Karpas-422 (cell line): ENCODE results near the gene SNCB. TPM values are rescaled to one million over a fixed set of nuclear protein-coding genes. Genes with fewer than 3 reads are reported as not detected.

Experiments
- DNase-seq: peaks from one replicate; pipeline ENCODE4 v3.0.0-alpha.2; 2015
- H2AFZ ChIP-seq: fragments of 200-600 bp; sonication (generic); 2 replicates; pipeline ENCODE4 v1.6.1; 2014; ENCODE audit warnings: antibody characterized with exemption, low read length, mixed read lengths
- H3K27ac ChIP-seq: fragments of 200-600 bp; sonication (generic); 2 replicates; pipeline ENCODE4 v1.5.1; 2014; ENCODE audit warnings: mild to moderate bottlenecking, low read length, moderate library complexity
- H3K27me3 ChIP-seq: fragments of 200-600 bp; sonication (generic); 2 replicates; pipeline ENCODE4 v1.6.1; 2014; ENCODE audit warnings: low read length, mixed read lengths
- H3K36me3 ChIP-seq: fragments of 200-600 bp; sonication (generic); 2 replicates; pipeline ENCODE4 v1.6.1; 2014; ENCODE audit warnings: low read length, mixed read lengths; ENCODE audit not compliant: insufficient read depth
- H3K4me1 ChIP-seq: fragments of 200-600 bp; sonication (generic); 2 replicates; pipeline ENCODE4 v1.6.1; 2014; ENCODE audit warnings: mild to moderate bottlenecking, low read length, mixed read lengths
- H3K4me2 ChIP-seq: fragments of 200-600 bp; sonication (generic); 2 replicates; pipeline ENCODE4 v1.6.1; 2014; ENCODE audit warnings: low read length, low read depth, mild to moderate bottlenecking; ENCODE audit not compliant: poor library complexity, severe bottlenecking
- H3K4me3 ChIP-seq: fragments of 200-600 bp; sonication (generic); 2 replicates; pipeline ENCODE4 v1.5.1; 2014; ENCODE audit warnings: mild to moderate bottlenecking, antibody characterized with exemption, low read length, mixed read lengths
- H3K79me2 ChIP-seq: fragments of 200-600 bp; sonication (generic); 2 replicates; pipeline ENCODE4 v1.6.1; 2014; ENCODE audit warnings: mild to moderate bottlenecking, low read length, mixed read lengths
- H3K9ac ChIP-seq: fragments of 200-600 bp; sonication (generic); 2 replicates; pipeline ENCODE4 v1.6.0; 2014; ENCODE audit warnings: low read length
- H3K9me2 ChIP-seq: fragments of 200-600 bp; sonication (generic), shearing (Covaris generic); replicated peaks from 2 replicates; pipeline ENCODE4 v1.6.0; 2014; ENCODE audit warnings: mild to moderate bottlenecking, low read length, moderate library complexity; ENCODE audit not compliant: insufficient read depth
- H3K9me3 ChIP-seq: fragments of 300-700, 200-600 bp; sonication (generic); 2 replicates; pipeline ENCODE4 v1.6.1; 2014; ENCODE audit warnings: low read length, mixed read lengths
- H4K20me1 ChIP-seq: fragments of 200-600 bp; sonication (generic); 2 replicates; pipeline ENCODE4 v1.6.1; 2014; ENCODE audit warnings: mild to moderate bottlenecking, antibody characterized with exemption, low read length, low read depth; ENCODE audit not compliant: insufficient read depth
- total RNA-seq: library from RNA; depleted of rRNA; stranded (reverse); fragments of >200 nt; shearing (Covaris generic); gene quantifications from 2 replicates; pipeline ENCODE4 v1.2.3, GENCODE V29; 2014; ENCODE audit warnings: low replicate concordance

The SNCB gene
- total RNA-seq, 1 experiment from 2014 or later = not detected

GRCh38 chr5:176619569-176620332, 10.6 kb downstream of the SNCB start:
- Histone ChIP-seq H3K9me2 (no peaks in the 10 kb centered on the region), H3K4me3 (no peak overlapping the region), H3K27me3 (no peaks in the 10 kb centered on the region), H3K4me2 (no peak overlapping the region), H3K9me3 (no peaks in the 10 kb centered on the region), H2AFZ (no peak overlapping the region), H4K20me1 (no peaks in the 10 kb centered on the region), H3K36me3 (no peaks in the 10 kb centered on the region), H3K4me1 (peaks cover under 1% of the 10 kb centered on the region; the same call in 1 of the 2 replicates), H3K79me2 (no peaks in the 10 kb centered on the region), H3K27ac (no peak overlapping the region), H3K9ac (no peak overlapping the region)
- DNase-seq = no peak

- Histone ChIP-seq H3K4me2 (no peak overlapping the region), H3K27me3 (no peaks in the 10 kb centered on the region), H3K27ac (no peak overlapping the region), H4K20me1 (no peaks in the 10 kb centered on the region), H3K4me1 (no peaks in the 10 kb centered on the region), H3K9ac (no peak overlapping the region), H2AFZ (no peak overlapping the region), H3K4me3 (no peak overlapping the region), H3K9me2 (no peaks in the 10 kb centered on the region), H3K9me3 (no peaks in the 10 kb centered on the region), H3K36me3 (no peaks in the 10 kb centered on the region), H3K79me2 (no peaks in the 10 kb centered on the region)
- no peak for DNase-seq
These were observed 11.1 kb downstream of the SNCB start for GRCh38 chr5:176619203-176619568.

DNA sequence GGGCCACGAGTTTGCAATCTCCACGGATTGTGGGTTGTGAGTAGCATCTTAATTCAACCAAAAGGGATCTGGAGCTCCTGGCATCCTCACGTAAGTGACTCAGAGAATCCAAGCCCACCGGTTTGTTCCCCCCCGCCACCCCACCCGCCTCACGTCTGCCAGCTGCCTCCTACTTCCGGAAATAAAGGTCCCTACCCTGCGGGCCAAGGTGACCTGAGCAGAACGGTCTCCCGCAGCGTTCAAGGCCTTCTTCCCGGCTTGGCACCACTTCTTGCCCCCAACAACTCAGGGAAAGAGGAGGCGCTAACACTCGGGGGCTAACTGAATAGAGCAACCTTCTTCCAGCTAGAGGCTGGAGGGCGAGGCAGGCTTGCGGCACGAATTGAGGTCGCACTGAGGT, 11.6 kb downstream of the SNCB start:
- H3K27me3 ChIP-seq = no peaks in the 10 kb centered on the region
- no peak for DNase-seq
- H3K9me3 ChIP-seq = no peaks in the 10 kb centered on the region
- no peaks in the 10 kb centered on the region for H3K36me3 ChIP-seq
- no peak overlapping the region for H3K9ac ChIP-seq
- no peaks in the 10 kb centered on the region for H3K9me2 ChIP-seq
- no peak overlapping the region for H2AFZ ChIP-seq
- H3K4me1 ChIP-seq = no peaks in the 10 kb centered on the region
- no peaks in the 10 kb centered on the region for H3K79me2 ChIP-seq
- H4K20me1 ChIP-seq = no peaks in the 10 kb centered on the region
- no peak overlapping the region for H3K4me2 ChIP-seq
- H3K27ac ChIP-seq = no peak overlapping the region
- no peak overlapping the region for H3K4me3 ChIP-seq

- no peak overlapping the region for H3K9ac ChIP-seq
- H3K4me1 ChIP-seq = no peaks in the 10 kb centered on the region
- H3K4me2 ChIP-seq = no peak overlapping the region
- H3K9me3 ChIP-seq = no peaks in the 10 kb centered on the region
- H3K9me2 ChIP-seq = no peaks in the 10 kb centered on the region
- no peaks in the 10 kb centered on the region for H3K79me2 ChIP-seq
- no peak overlapping the region for H3K27ac ChIP-seq
- H3K27me3 ChIP-seq = no peaks in the 10 kb centered on the region
- H3K36me3 ChIP-seq = no peaks in the 10 kb centered on the region
- no peak for DNase-seq
- H2AFZ ChIP-seq = no peak overlapping the region
- H3K4me3 ChIP-seq = no peak overlapping the region
- H4K20me1 ChIP-seq = no peaks in the 10 kb centered on the region
These were observed 13.8 kb downstream of the SNCB start for GRCh38 chr5:176616511-176616910.

- Histone ChIP-seq H3K9me3 (no peaks in the 10 kb centered on the region), H4K20me1 (no peaks in the 10 kb centered on the region), H3K4me1 (peaks cover 5% of the 10 kb centered on the region), H3K27me3 (no peaks in the 10 kb centered on the region), H3K4me2 (no peak overlapping the region), H3K4me3 (no peak overlapping the region), H3K36me3 (no peaks in the 10 kb centered on the region), H3K9ac (no peak overlapping the region), H3K79me2 (no peaks in the 10 kb centered on the region), H3K27ac (no peak overlapping the region), H2AFZ (no peak overlapping the region), H3K9me2 (no peaks in the 10 kb centered on the region)
- DNase-seq = no peak
These were observed 15.4 kb downstream of the SNCB start for GRCh38 chr5:176614805-176615478.

DNA sequence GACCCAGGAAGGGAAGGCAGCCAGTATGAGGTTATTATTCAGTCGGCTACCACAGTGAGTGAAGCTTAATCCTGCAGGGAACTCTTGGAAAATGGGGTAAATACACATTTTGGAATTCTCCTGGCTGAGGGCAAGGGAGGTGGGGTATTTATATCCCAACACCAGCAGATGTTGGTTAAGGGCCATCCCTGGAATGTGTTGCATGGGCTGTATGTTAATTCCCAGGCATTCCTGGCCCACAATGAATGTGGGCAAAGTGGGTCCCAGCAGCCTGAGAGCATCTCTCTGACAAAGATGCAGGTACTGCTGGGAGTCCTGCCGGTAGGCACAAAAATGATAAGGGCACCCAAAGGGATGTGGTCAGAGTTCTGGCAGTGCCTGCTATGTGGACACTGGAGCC, 17.5 kb downstream of the SNCB start:
- Histone ChIP-seq H3K9me3 (no peaks in the 10 kb centered on the region), H3K9ac (no peak overlapping the region), H3K36me3 (no peaks in the 10 kb centered on the region), H3K9me2 (no peaks in the 10 kb centered on the region), H3K27me3 (no peaks in the 10 kb centered on the region), H3K4me3 (no peak overlapping the region), H3K27ac (no peak overlapping the region), H3K79me2 (no peaks in the 10 kb centered on the region), H4K20me1 (peaks cover 15% of the 10 kb centered on the region; the same call in 1 of the 2 replicates), H3K4me1 (peaks cover 12% of the 10 kb centered on the region), H2AFZ (no peak overlapping the region), H3K4me2 (no peak overlapping the region)
- no peak for DNase-seq

DNA sequence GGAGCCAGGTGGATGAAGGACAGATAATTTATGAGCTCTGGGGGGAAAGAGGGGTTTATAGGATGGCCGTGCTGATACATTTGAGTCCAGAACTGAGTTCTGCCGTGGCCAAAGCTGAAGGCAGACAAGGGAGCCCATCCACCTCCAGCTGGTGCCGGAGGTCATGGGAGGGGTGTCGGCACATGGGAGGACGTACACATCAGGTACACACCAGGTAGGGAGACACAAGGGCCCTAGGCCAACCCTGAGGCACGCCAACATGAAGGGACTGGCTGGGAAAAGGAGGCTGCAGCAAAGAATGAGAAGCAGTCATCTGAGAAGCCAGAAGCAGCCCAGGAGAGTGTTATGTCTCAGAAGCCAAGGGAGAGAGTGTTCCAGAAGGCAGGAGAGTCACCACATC, 18.3 kb downstream of the SNCB start:
- Histone ChIP-seq H2AFZ (no peak overlapping the region), H3K79me2 (no peaks in the 10 kb centered on the region), H3K27me3 (no peaks in the 10 kb centered on the region), H3K9me2 (no peaks in the 10 kb centered on the region), H3K36me3 (no peaks in the 10 kb centered on the region), H3K4me3 (no peak overlapping the region), H3K9ac (no peak overlapping the region), H3K27ac (no peak overlapping the region), H4K20me1 (peaks cover 15% of the 10 kb centered on the region; the same call in 1 of the 2 replicates), H3K9me3 (no peaks in the 10 kb centered on the region), H3K4me1 (peaks cover 12% of the 10 kb centered on the region), H3K4me2 (no peak overlapping the region)
- DNase-seq = no peak

DNA sequence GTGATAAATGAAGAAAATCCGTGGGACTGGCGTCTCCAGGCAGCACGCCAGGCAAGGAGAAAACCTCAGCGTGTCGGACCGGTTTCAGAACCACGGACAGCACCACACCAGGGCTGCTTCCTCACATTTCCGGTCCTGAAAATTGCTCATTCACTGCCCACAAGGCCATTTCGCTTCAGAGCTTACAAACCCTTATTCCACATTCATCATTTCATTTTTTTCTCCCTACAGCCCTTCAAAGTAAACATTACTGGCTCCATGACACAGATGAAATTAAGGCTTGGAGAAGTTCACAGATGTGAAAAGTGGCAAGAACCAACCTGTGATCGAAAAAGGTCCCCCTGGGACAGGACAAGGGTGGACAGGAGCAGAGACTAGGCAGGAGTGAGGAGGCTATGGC, 18.9 kb downstream of the SNCB start:
- Histone ChIP-seq H3K9me3 (no peaks in the 10 kb centered on the region), H3K4me3 (no peak overlapping the region), H3K27me3 (no peaks in the 10 kb centered on the region), H3K9me2 (no peaks in the 10 kb centered on the region), H3K9ac (no peak overlapping the region), H3K79me2 (no peaks in the 10 kb centered on the region), H2AFZ (no peak overlapping the region), H4K20me1 (peaks cover 20% of the 10 kb centered on the region; the same call in 1 of the 2 replicates), H3K4me2 (no peak overlapping the region), H3K27ac (no peak overlapping the region), H3K4me1 (peaks cover 12% of the 10 kb centered on the region), H3K36me3 (no peaks in the 10 kb centered on the region)
- peak; percentile 80 for DNase-seq
